ENCODE measurements around the gene ELOB. TPM values are rescaled to one million over a fixed set of nuclear protein-coding genes. Genes with fewer than 3 reads are reported as not detected.

Gene ELOB
- total RNA-seq = 100 to 1,000 TPM in 2 of 6 donors, 10 to 100 TPM in 4; 69.9 to 107 (median 95.0) TPM
- polyA plus RNA-seq = 100 to 1,000 TPM; 157 to 318 TPM

DNA sequence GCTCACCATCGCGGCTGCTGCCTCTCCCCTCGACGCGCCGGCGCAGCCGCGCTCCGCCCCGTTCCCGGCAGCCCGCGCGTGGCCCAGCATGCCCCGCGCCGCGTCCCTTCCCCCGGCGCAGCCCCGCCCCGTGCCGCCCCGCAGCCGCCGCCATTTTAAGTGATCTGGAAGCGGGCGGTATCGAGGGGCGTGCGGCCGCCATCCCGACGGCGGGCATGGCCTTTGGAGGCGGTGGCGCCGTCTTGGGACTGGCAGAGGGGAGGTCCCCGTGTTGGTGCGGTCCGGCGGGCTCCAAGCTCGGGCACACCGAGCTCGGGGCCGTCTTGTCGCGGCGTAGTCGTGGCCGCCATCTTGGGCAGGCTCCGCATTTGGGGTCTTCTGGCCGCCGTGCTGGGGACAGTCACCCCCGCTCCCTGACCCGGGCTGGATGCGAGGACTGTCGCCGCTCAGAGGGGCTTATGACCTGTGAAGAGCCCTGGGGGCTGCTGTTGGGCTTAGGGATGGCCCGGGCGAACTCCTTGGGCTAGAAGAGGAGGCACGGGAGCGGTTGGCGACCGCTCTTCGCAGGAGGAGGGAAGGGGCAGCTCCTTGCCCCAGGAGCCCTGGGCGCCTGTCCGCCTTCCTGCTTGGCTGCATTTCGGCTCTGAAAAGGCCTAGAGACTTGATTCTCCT is at the start of gene ELOB:
Gene ELOB, minus strand, starts transcription at position 50 of the 672 bp plus-strand sequence. Its CDS starts 41 bp downstream, at position 9.
- Histone ChIP-seq H3K4me1 (peaks cover 8 to 20% (median 8%) of the 10 kb centered on the region in 3 donors), H3K27ac (peak within 1 kb of the TSS; percentile 99 to 100 (median 100)), H3K4me3 (peak within 1 kb of the TSS; percentile 92 to 100 (median 99)), H3K9me3 (no peaks in the 10 kb centered on the region), H3K27me3 (no peaks in the 10 kb centered on the region), H3K36me3 (peaks cover 0 to 5% (median 0%) of the 10 kb centered on the region in 3 donors)
- TF ChIP-seq, protein P1, sequence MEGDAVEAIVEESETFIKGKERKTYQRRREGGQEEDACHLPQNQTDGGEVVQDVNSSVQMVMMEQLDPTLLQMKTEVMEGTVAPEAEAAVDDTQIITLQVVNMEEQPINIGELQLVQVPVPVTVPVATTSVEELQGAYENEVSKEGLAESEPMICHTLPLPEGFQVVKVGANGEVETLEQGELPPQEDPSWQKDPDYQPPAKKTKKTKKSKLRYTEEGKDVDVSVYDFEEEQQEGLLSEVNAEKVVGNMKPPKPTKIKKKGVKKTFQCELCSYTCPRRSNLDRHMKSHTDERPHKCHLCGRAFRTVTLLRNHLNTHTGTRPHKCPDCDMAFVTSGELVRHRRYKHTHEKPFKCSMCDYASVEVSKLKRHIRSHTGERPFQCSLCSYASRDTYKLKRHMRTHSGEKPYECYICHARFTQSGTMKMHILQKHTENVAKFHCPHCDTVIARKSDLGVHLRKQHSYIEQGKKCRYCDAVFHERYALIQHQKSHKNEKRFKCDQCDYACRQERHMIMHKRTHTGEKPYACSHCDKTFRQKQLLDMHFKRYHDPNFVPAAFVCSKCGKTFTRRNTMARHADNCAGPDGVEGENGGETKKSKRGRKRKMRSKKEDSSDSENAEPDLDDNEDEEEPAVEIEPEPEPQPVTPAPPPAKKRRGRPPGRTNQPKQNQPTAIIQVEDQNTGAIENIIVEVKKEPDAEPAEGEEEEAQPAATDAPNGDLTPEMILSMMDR (IDR thresholded peaks at IDR 0.05) = no peak
- intact Hi-C loops (cut with DNase I) = no loop called here
- no peak for FAIRE-seq
- DNase-seq = peak; percentile 84 to 97 (median 88)
- 1% methylated on average over 43 to 70 of the region's 70 CpGs for WGBS, 2 donors
- ATAC-seq = peak; percentile 93 to 96 (median 94)

GRCh38 chr16:2825906-2826305 is 48.8 kb upstream of the ELOB start:
- WGBS, 2 donors = 69% methylated on average over 10 to 11 of the region's 11 CpGs
- H3K27me3 ChIP-seq = no peaks in the 10 kb centered on the region
- no peak for FAIRE-seq
- no peaks in the 10 kb centered on the region for H3K36me3 ChIP-seq
- no peaks in the 10 kb centered on the region for H3K4me1 ChIP-seq
- TF ChIP-seq, protein P1 (IDR thresholded peaks at IDR 0.05) = no peak
- H3K9me3 ChIP-seq = no peaks in the 10 kb centered on the region
- peak in 1 of 6 donors; percentile 37 for DNase-seq
- H3K27ac ChIP-seq = no peak overlapping the region
- intact Hi-C loops (cut with DNase I) = no loop called here
- ATAC-seq = no peak
- H3K4me3 ChIP-seq = no peak overlapping the region

- FAIRE-seq = no peak
- no peak for ATAC-seq
Measured at GRCh38 chr16:2825049-2825742, 48.1 kb upstream of the ELOB start.

GRCh38 chr16:2824626-2825025 is 47.5 kb upstream of the ELOB start:
- H3K27me3 ChIP-seq = no peaks in the 10 kb centered on the region
- no peak for ATAC-seq
- DNase-seq = peak in 1 of 6 donors; percentile 24

More at GRCh38 chr16:2825049-2825742, 48.1 kb upstream of the ELOB start:
- Histone ChIP-seq H3K4me3 (no peak overlapping the region), H3K4me1 (no peaks in the 10 kb centered on the region), H3K27me3 (no peaks in the 10 kb centered on the region), H3K9me3 (no peaks in the 10 kb centered on the region), H3K27ac (no peak overlapping the region), H3K36me3 (no peaks in the 10 kb centered on the region)
- intact Hi-C loops (cut with DNase I) = no loop called here
- 59 to 67% methylated on average over 26 of the region's 26 CpGs for WGBS, 2 donors
- TF ChIP-seq, protein P1 (IDR thresholded peaks at IDR 0.05) = no peak
- peak in 1 of 6 donors; percentile 41 for DNase-seq

More at GRCh38 chr16:2824626-2825025, 47.5 kb upstream of the ELOB start:
- Histone ChIP-seq H3K36me3 (no peaks in the 10 kb centered on the region), H3K27ac (no peak overlapping the region), H3K9me3 (no peaks in the 10 kb centered on the region), H3K4me1 (no peaks in the 10 kb centered on the region), H3K4me3 (no peak overlapping the region)
- TF ChIP-seq, protein P1 (IDR thresholded peaks at IDR 0.05) = no peak
- intact Hi-C loops (cut with DNase I) = no loop called here
- no peak for FAIRE-seq
- WGBS, 2 donors = 69 to 80% methylated on average over 10 of the region's 10 CpGs
